D721Med (cell line): ENCODE measurements around the gene ARHGAP5.

Source experiments
- DNase-seq: peaks from one replicate; pipeline ENCODE4 v3.0.0; 2011; ENCODE audit warnings: low spot score; ENCODE audit not compliant: insufficient read length
- FAIRE-seq: peaks from 2 replicates; lab custom pipeline; 2011; peaks lifted over from hg19 to GRCh38; lab: Jason Lieb, UNC
- TF ChIP-seq, protein P1 (sequence below): IDR thresholded peaks from 2 replicates; pipeline ENCODE4 v1.5.1; 2012; ENCODE audit warnings: mild to moderate bottlenecking, control low read depth; ENCODE audit not compliant: insufficient read depth; ENCODE audit errors: missing control alignments

The ARHGAP5 gene

GRCh38 chr14:32081901-32082300, 4.8 kb downstream of the ARHGAP5 start:
- TF ChIP-seq, protein P1, sequence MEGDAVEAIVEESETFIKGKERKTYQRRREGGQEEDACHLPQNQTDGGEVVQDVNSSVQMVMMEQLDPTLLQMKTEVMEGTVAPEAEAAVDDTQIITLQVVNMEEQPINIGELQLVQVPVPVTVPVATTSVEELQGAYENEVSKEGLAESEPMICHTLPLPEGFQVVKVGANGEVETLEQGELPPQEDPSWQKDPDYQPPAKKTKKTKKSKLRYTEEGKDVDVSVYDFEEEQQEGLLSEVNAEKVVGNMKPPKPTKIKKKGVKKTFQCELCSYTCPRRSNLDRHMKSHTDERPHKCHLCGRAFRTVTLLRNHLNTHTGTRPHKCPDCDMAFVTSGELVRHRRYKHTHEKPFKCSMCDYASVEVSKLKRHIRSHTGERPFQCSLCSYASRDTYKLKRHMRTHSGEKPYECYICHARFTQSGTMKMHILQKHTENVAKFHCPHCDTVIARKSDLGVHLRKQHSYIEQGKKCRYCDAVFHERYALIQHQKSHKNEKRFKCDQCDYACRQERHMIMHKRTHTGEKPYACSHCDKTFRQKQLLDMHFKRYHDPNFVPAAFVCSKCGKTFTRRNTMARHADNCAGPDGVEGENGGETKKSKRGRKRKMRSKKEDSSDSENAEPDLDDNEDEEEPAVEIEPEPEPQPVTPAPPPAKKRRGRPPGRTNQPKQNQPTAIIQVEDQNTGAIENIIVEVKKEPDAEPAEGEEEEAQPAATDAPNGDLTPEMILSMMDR, result no peak
- no peak for FAIRE-seq
- no peak for DNase-seq

DNA sequence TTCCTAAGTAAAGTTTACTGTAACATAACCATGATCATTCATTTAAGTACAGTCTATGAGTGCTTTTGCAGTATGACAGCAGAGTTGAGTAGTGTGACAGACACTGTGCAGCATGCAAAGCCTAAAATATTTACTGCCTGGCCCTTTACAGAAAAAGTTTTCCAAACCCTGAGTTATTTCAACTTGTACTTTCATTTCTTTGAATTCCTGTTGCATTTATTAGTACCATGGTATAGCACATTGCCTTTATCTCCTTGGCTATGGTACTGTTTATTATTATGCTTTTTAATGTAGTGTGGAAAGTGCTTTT, 6.2 kb downstream of the ARHGAP5 start:
- FAIRE-seq (peak; percentile 6), DNase-seq (no peak)
- TF ChIP-seq, protein P1, result no peak

GRCh38 chr14:32083789-32084188, 6.7 kb downstream of the ARHGAP5 start:
- no peak for FAIRE-seq
- TF ChIP-seq, protein P1, result no peak
- DNase-seq, result no peak

DNA sequence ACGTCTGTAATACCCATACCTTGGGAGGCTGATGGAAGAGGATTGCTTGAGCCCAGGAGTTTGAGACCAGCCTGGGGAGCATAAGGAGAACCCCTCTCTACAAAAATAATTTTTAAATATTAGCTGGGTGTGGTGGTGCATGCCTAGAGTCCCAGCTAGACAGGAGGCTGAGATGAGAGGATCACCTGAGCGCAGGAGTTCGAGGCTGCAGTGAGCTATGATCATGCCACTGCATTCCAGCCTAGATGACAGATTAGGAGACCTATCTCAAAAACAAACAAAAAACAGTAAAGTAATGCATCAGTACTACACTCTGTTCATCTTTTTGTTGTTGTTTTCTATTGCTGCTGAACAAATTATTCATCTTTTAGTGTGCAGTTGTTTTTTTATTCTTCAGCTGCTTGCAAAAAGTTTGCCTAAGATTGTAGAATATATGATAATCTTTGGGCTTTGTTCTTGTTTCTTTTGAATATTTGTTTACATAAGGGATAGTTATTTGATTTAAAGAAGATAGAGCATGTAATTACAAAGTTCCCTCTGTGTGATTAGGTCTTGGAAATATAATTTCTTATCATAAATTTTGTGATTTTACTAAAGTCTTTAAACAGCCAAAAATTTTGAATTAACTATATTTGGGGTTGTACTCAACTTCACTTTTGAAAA, 8.2 kb downstream of the ARHGAP5 start:
- TF ChIP-seq, protein P1, result no peak
- FAIRE-seq, result peak; percentile 41
- no peak for DNase-seq

- TF ChIP-seq, protein P1, result no peak
- FAIRE-seq, result peak; percentile 29
- no peak for DNase-seq
Observed at GRCh38 chr14:32085845-32086383, 8.8 kb downstream of the ARHGAP5 start.

- FAIRE-seq (peak; percentile 44), DNase-seq (no peak)
- TF ChIP-seq, protein P1, result no peak
Observed at GRCh38 chr14:32087173-32087861, 10.2 kb downstream of the ARHGAP5 start.

DNA sequence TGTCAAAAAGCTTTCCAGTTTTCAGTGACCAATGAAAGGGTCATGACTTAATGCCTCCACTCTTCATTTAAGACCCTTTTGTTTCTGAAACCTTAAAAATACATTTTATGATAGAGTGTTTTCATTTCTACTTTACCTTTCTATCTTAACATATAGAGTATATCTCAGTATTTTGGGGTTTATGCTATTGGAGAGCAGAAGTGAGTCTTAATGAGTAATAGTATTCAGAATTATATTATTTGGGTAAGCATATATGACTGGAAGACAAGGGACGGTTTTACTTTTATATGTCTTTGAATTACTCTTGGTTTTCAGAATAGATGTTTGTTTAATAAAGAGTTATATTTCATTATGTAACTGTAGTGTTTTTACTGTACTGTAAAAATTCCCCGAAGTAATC, 10.8 kb downstream of the ARHGAP5 start:
- TF ChIP-seq, protein P1, result no peak
- no peak for FAIRE-seq
- no peak for DNase-seq
